ENCODE measurements around the gene BCL2L11. TPM values are rescaled to one million over a fixed set of nuclear protein-coding genes. Genes with fewer than 3 reads are reported as not detected.

Gene BCL2L11
- total RNA-seq, 1 donor from 2014 or later, result 221 TPM

- Mint-ChIP-seq H3K36me3 (ENCODE audit: low read depth) (peaks cover 7% of the 10 kb centered on the region), H3K9me3 (peaks cover 15% of the 10 kb centered on the region), H3K4me1 (peaks cover 36% of the 10 kb centered on the region), H3K27me3 (no peaks in the 10 kb centered on the region), H3K27ac (no peak overlapping the region), H3K4me3 (no peak overlapping the region)
- ChIA-PET POLR2A (no interaction called here), CTCF (no interaction called here)
- no peak for TF ChIP-seq CTCF (IDR thresholded peaks at IDR 0.05)
- ATAC-seq (ENCODE audit: low read depth), result no peak
- DNase-seq, result no peak
- intact Hi-C loops (cut with micrococcal nuclease), result no loop called here
These were observed 93.2 kb downstream of the BCL2L11 start for GRCh38 chr2:111213877-111214276.

GRCh38 chr2:111216811-111217652, 96.3 kb downstream of the BCL2L11 start:
- DNase-seq, result no peak
- intact Hi-C loops (cut with micrococcal nuclease), result loop anchor here (5.0 kb wide), 2 partner anchors 405 to 540 kb away; partner anchors contain the start of gene BUB1
- no peak for ATAC-seq (ENCODE audit: low read depth)
- Mint-ChIP-seq H3K4me3 (no peak overlapping the region), H3K36me3 (ENCODE audit: low read depth) (peaks cover 7% of the 10 kb centered on the region), H3K27me3 (no peaks in the 10 kb centered on the region), H3K9me3 (peaks cover 15% of the 10 kb centered on the region), H3K4me1 (peaks cover 45% of the 10 kb centered on the region), H3K27ac (no peak overlapping the region)
- POLR2A ChIA-PET, result interaction anchor here (1.2 to 8.2 kb wide), 4 partner anchors 16 to 96 kb away, joined by 4 to 100 read pairs (median 5); partner anchors contain the start of gene BCL2L11
- no peak for TF ChIP-seq CTCF (IDR thresholded peaks at IDR 0.05)
- CTCF ChIA-PET, result interaction anchor here (1.0 kb wide), 1 partner anchor 96 kb away, joined by 3 read pairs; no protein-coding TSS in a partner anchor

All from activated B cell treated with CpG ODN at 0.5 μM for 24 hours (primary cell).